ENCODE results near the gene CDC42EP2. TPM values are rescaled to one million over a fixed set of nuclear protein-coding genes. Genes with fewer than 3 reads are reported as not detected.
A peak's percentile ranks its signal among the peaks of the same experiment; 100 is the strongest.

CDC42EP2 gene, protein sequence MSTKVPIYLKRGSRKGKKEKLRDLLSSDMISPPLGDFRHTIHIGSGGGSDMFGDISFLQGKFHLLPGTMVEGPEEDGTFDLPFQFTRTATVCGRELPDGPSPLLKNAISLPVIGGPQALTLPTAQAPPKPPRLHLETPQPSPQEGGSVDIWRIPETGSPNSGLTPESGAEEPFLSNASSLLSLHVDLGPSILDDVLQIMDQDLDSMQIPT
- total RNA-seq (2021), result 10.9 and 11.9 TPM in 2 replicates
- long read RNA-seq, transcript CDC42EP2-201 (2 exons, 2,023 nt), result major isoform, 116 of 125 reads
- long read RNA-seq, partial matches to known transcripts, result 7 of 125 reads
- long read RNA-seq, other reads (novel, unspliced or antisense), result 2 of 125 reads

DNA sequence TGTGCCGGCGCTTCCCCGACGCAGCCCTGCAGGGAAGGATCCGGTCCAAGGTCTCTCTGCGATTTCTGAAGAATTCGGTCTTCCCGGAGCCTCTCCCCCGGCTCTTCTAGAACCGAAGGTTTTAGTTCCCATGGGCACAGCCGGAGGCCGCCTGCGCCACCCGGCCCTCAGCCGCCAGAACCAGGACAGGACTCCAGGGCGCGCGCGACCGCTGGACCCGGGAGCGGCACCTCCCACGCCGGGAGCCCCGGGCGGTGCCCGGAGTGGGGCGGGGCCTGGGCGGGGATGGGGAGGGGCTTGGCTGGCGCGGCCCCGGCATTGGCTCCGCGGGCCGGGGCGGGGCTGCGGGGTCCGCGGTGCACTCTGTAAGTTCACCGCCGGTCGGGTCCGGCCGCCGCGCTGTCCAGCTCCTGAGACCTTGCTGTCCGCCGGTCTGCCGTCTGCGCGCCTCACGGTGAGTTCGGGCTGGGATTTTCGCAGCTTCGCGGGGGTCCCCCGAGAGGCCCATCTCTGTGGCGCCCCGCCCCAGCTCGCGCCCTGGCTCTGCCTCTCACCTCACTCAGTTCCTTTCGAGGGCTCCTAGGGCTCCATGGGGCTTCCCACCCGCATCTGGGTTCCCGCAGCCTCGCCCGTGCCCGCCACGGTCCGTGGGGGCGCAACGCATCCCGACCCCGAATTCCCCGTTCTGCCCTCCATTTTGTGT, at the start of gene CDC42EP2:
Gene CDC42EP2, plus strand, starts transcription at position 366 of the 703 bp plus-strand sequence. CDS start 6,033 bp downstream, outside the sequence.
- Mint-ChIP-seq H3K9me3 (no peaks in the 10 kb centered on the region), H3K36me3 (ENCODE audit: insufficient read depth in 1 of 3, low read depth in 3 of 3) (no peaks in the 10 kb centered on the region; a peak in 1 of 7 replicates), H3K4me1 (peaks cover 29 to 48% of the 10 kb centered on the region in 2 experiments), H3K27ac (no peak within 1 kb of the TSS), H3K4me3 (peak within 1 kb of the TSS; percentile 77 to 88), H3K27me3 (ENCODE audit: low read depth) (peaks cover 39% of the 10 kb centered on the region)
- Histone ChIP-seq H3K18ac (ENCODE audit: insufficient read length, low read depth, low read length) (peak within 1 kb of the TSS; percentile 19), H3K4me1 (ENCODE audit: insufficient read depth, low read length) (peaks cover 5% of the 10 kb centered on the region; the same call in 1 of the 2 replicates), H3K9ac (ENCODE audit: extremely low read depth, insufficient read length, low read length) (peak within 1 kb of the TSS; percentile 46), H4K91ac (ENCODE audit: insufficient read length, low read depth, low read length) (no peak within 1 kb of the TSS), H4K20me1 (ENCODE audit: control insufficient read depth, insufficient read depth, insufficient read length) (no peaks in the 10 kb centered on the region), H3K23ac (ENCODE audit: insufficient read length, low read depth, low read length) (no peak within 1 kb of the TSS), H3K27me3 (ENCODE audit: insufficient read depth, low read length) (no peaks in the 10 kb centered on the region; the same call in 1 of the 2 replicates), H2BK15ac (ENCODE audit: low read depth, low read length) (no peak within 1 kb of the TSS), H2BK12ac (ENCODE audit: insufficient read length, low read depth, low read length) (no peak within 1 kb of the TSS), H2BK5ac (ENCODE audit: insufficient read length, low read length) (no peak within 1 kb of the TSS), H2BK20ac (ENCODE audit: low read depth, low read length, poor library complexity, severe bottlenecking) (no peak within 1 kb of the TSS), H3K14ac (ENCODE audit: insufficient read depth, low read length) (peak within 1 kb of the TSS; percentile 22; the same call in 1 of the 2 replicates), H4K8ac (replicated peaks; ENCODE audit: insufficient read length, low read depth, low read length) (no peak within 1 kb of the TSS), H3K27ac (ENCODE audit: insufficient read length, low read depth, low read length) (no peak within 1 kb of the TSS), H3K79me1 (ENCODE audit: insufficient read depth, low read depth, low read length, poor library complexity, severe bottlenecking) (no peaks in the 10 kb centered on the region), H3K9me3 (ENCODE audit: control insufficient read depth, low read depth, low read length) (no peaks in the 10 kb centered on the region), H3K56ac (ENCODE audit: insufficient read length, low read depth, low read length) (no peak within 1 kb of the TSS), H2AFZ (ENCODE audit: low read length) (no peak within 1 kb of the TSS), H3K23me2 (ENCODE audit: insufficient read length, low read depth, low read length, poor library complexity, severe bottlenecking) (peaks cover 17% of the 10 kb centered on the region), H2BK120ac (ENCODE audit: low read depth, low read length, poor library complexity, severe bottlenecking) (no peak within 1 kb of the TSS), H4K5ac (ENCODE audit: insufficient read length, low read depth, low read length) (no peak within 1 kb of the TSS), H3T11ph (ENCODE audit: low read length) (no peak within 1 kb of the TSS), H3K79me2 (ENCODE audit: insufficient read depth, low read length) (no peaks in the 10 kb centered on the region), H3K4ac (ENCODE audit: low read depth, low read length) (no peak within 1 kb of the TSS), H3K4me2 (ENCODE audit: insufficient read depth, insufficient read length, low read length) (peak within 1 kb of the TSS; percentile 45), H2AK5ac (ENCODE audit: insufficient read length, low read length) (no peak within 1 kb of the TSS)
- no CpG with 5 or more reads among the region's 74 CpGs for WGBS (ENCODE audit: extremely low coverage, insufficient read length, low lambda C conversion rate)
- DNase-seq, result peak; percentile 86
- TF ChIP-seq, protein P1, sequence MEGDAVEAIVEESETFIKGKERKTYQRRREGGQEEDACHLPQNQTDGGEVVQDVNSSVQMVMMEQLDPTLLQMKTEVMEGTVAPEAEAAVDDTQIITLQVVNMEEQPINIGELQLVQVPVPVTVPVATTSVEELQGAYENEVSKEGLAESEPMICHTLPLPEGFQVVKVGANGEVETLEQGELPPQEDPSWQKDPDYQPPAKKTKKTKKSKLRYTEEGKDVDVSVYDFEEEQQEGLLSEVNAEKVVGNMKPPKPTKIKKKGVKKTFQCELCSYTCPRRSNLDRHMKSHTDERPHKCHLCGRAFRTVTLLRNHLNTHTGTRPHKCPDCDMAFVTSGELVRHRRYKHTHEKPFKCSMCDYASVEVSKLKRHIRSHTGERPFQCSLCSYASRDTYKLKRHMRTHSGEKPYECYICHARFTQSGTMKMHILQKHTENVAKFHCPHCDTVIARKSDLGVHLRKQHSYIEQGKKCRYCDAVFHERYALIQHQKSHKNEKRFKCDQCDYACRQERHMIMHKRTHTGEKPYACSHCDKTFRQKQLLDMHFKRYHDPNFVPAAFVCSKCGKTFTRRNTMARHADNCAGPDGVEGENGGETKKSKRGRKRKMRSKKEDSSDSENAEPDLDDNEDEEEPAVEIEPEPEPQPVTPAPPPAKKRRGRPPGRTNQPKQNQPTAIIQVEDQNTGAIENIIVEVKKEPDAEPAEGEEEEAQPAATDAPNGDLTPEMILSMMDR (conservative IDR thresholded peaks at IDR 0.05), result no peak

All from H9 (cell line).